Keratinocyte (primary cell): ENCODE measurements around the gene TTYH2. TPM values are rescaled to one million over a fixed set of nuclear protein-coding genes. Genes with fewer than 3 reads are reported as not detected.

ENCODE experiments used
- DNase-seq: peaks from one replicate; pipeline ENCODE4 v3.0.0-alpha.2; 2011; ENCODE audit warnings: low read depth, missing footprints, low spot score
- FAIRE-seq: peaks from 2 replicates; lab custom pipeline; 2011; peaks lifted over from hg19 to GRCh38; lab: Jason Lieb, UNC
- H2AFZ ChIP-seq: 2 replicates; pipeline ENCODE4 v1.6.0; 2012; ENCODE audit warnings: low read length, control low read depth, inconsistent platforms; ENCODE audit not compliant: control insufficient read depth
- H3K27ac ChIP-seq: 2 replicates; pipeline ENCODE4 v1.5.1; 2011; ENCODE audit warnings: low read length; ENCODE audit not compliant: control insufficient read depth, insufficient read depth
- H3K27me3 ChIP-seq: 3 replicates; pipeline ENCODE4 v1.6.0; 2011; ENCODE audit warnings: low read length; ENCODE audit not compliant: control insufficient read depth, insufficient read depth; ENCODE audit errors: extremely low read depth
- H3K36me3 ChIP-seq, 2 experiments: 2 replicates in 1 of 2; 3 replicates in 1 of 2; pipeline ENCODE4 v1.5.1; 2011; ENCODE audit warnings: low read length in 2 of 2, mild to moderate bottlenecking in 1 of 2; ENCODE audit not compliant: control insufficient read depth in 2 of 2, insufficient read depth in 2 of 2; ENCODE audit errors: extremely low read depth in 1 of 2
- H3K4me1 ChIP-seq: 3 replicates; pipeline ENCODE4 v1.5.1; 2011; ENCODE audit warnings: low read length; ENCODE audit not compliant: control insufficient read depth, insufficient read depth; ENCODE audit errors: extremely low read depth
- H3K4me2 ChIP-seq: 3 replicates; pipeline ENCODE4 v1.6.0; 2011; ENCODE audit warnings: low read depth, low read length; ENCODE audit not compliant: control insufficient read depth, insufficient read depth; ENCODE audit errors: extremely low read depth
- H3K4me3 ChIP-seq, 3 experiments: fragments of 200-600 bp in 1 of 3; sonication (generic) in 1 of 3; 2 replicates in 2 of 3; 3 replicates in 1 of 3; pipeline ENCODE4 v1.5.1; 2011 to 2016; ENCODE audit warnings: low read length in 3 of 3, mild to moderate bottlenecking in 3 of 3, control low read depth in 2 of 3, inconsistent platforms in 1 of 3, low read depth in 1 of 3, mixed read lengths in 1 of 3, mixed run types in 1 of 3, moderate library complexity in 1 of 3; ENCODE audit not compliant: control insufficient read depth in 2 of 3, insufficient read depth in 2 of 3; ENCODE audit errors: extremely low read depth in 1 of 3
- H3K79me2 ChIP-seq: 2 replicates; pipeline ENCODE4 v1.6.0; 2012; ENCODE audit warnings: low read length; ENCODE audit not compliant: control insufficient read depth, insufficient read depth
- H3K9ac ChIP-seq: 3 replicates; pipeline ENCODE4 v1.6.0; 2011; ENCODE audit warnings: low read length; ENCODE audit not compliant: control insufficient read depth, insufficient read depth; ENCODE audit errors: extremely low read depth
- H3K9me1 ChIP-seq: 3 replicates; pipeline ENCODE4 v1.6.0; 2011; ENCODE audit warnings: low read length; ENCODE audit not compliant: control insufficient read depth, insufficient read depth; ENCODE audit errors: extremely low read depth
- H3K9me3 ChIP-seq: 2 replicates; pipeline ENCODE4 v1.5.1; 2012; ENCODE audit warnings: low read depth, low read length; ENCODE audit not compliant: control insufficient read depth
- H4K20me1 ChIP-seq: 3 replicates; pipeline ENCODE4 v1.6.0; 2011; ENCODE audit warnings: low read length; ENCODE audit not compliant: control insufficient read depth, insufficient read depth; ENCODE audit errors: extremely low read depth
- CTCF ChIP-seq, 3 experiments: IDR thresholded peaks in 1 of 3; conservative IDR thresholded peaks in 1 of 3; optimal IDR thresholded peaks in 1 of 3; 2 replicates in 2 of 3; 3 replicates in 1 of 3; pipeline versions ENCODE3 to v1.5.1; 2011; ENCODE audit warnings: low read length in 3 of 3, mild to moderate bottlenecking in 3 of 3, moderate library complexity in 2 of 3, control low read depth in 1 of 3, inconsistent platforms in 1 of 3; ENCODE audit not compliant: insufficient read depth in 2 of 3; ENCODE audit errors: extremely low read depth in 1 of 3
- EZH2 ChIP-seq: IDR thresholded peaks from one replicate; pipeline ENCODE4 v1.6.1; 2012; ENCODE audit warnings: inconsistent platforms, mild to moderate bottlenecking, low read length, moderate library complexity
- dilution Hi-C: fragments of 300-500 bp; cut with MboI; formaldehyde crosslinking; loops from one replicate; pipeline ENCODE4 v1.7.0; 2020; ENCODE audit warnings: low sequenced_read_pairs; ENCODE audit not compliant: extremely low pct_ligation_motif_present
- polyA plus RNA-seq, 5 experiments: library from polyadenylated mRNA; depleted of rRNA in 3 of 5; stranded (reverse) in 3 of 5; stranded (forward) in 1 of 5; unstranded in 1 of 5; fragments of >200 nt; gene quantifications; 1 replicate in 1 of 5; 2 replicates in 3 of 5; 3 replicates in 1 of 5; pipeline versions ENCODE4 v1.2.1 to v1.2.3, GENCODE V29; 2011 to 2012; ENCODE audit warnings: missing spikeins in 2 of 5, low read depth in 1 of 5, low replicate concordance in 1 of 5

Gene TTYH2
- polyA plus RNA-seq, 1 donor (not counting 4 experiments of a cell fraction or from before 2014, with no cell fraction given): 3.7 TPM

GRCh38 chr17:74210191-74211140 is 2.9 kb upstream of the TTYH2 start:
- Histone ChIP-seq H2AFZ (no peak overlapping the region), H3K27ac (peak overlapping the region; percentile 53), H4K20me1 (peaks cover 47% of the 10 kb centered on the region), H3K9me1 (peaks cover 6% of the 10 kb centered on the region), H3K4me2 (peak overlapping the region; percentile 8), H3K9ac (peak overlapping the region; percentile 13), H3K4me1 (peaks cover 72% of the 10 kb centered on the region), H3K79me2 (peaks cover 33% of the 10 kb centered on the region), H3K27me3 (peaks cover 15% of the 10 kb centered on the region), H3K36me3 (peaks cover 14 to 48% of the 10 kb centered on the region in 2 experiments), H3K4me3 (no peak overlapping the region), H3K9me3 (no peaks in the 10 kb centered on the region)
- FAIRE-seq: no peak
- TF ChIP-seq EZH2 (no peak), CTCF (optimal IDR thresholded peaks at IDR 0.05 in 1 of 3, IDR thresholded peaks at IDR 0.05 in 1 of 3, conservative IDR thresholded peaks at IDR 0.05 in 1 of 3; ENCODE audit: extremely low read depth in 1 of 3, insufficient read depth in 2 of 3, low read length in 3 of 3) (peak; percentile 93 to 99 (median 95))
- no peak for DNase-seq
- dilution Hi-C loops: no loop called here

- Histone ChIP-seq H3K4me1 (peaks cover 63% of the 10 kb centered on the region), H3K9me1 (peaks cover 5% of the 10 kb centered on the region), H3K9ac (peak overlapping the region; percentile 13), H3K4me3 (peak overlapping the region in 1 of 3 experiments; percentile 47), H3K4me2 (peak overlapping the region; percentile 88), H3K27ac (peak overlapping the region; percentile 53), H3K9me3 (no peaks in the 10 kb centered on the region), H2AFZ (no peak overlapping the region), H3K27me3 (peaks cover 15% of the 10 kb centered on the region), H3K79me2 (peaks cover 24% of the 10 kb centered on the region), H3K36me3 (peaks cover 12 to 42% of the 10 kb centered on the region in 2 experiments), H4K20me1 (peaks cover 45% of the 10 kb centered on the region)
- FAIRE-seq: no peak
- dilution Hi-C loops: no loop called here
- TF ChIP-seq CTCF (optimal IDR thresholded peaks at IDR 0.05 in 1 of 3, IDR thresholded peaks at IDR 0.05 in 1 of 3, conservative IDR thresholded peaks at IDR 0.05 in 1 of 3; ENCODE audit: extremely low read depth in 1 of 3, insufficient read depth in 2 of 3, low read length in 3 of 3): no peak
- no peak for TF ChIP-seq EZH2
- DNase-seq: no peak
Measured at GRCh38 chr17:74211141-74211911, 2.0 kb upstream of the TTYH2 start.
